Fibroblast of villous mesenchyme (primary cell): ENCODE results near the gene TRAF2. TPM values are rescaled to one million over a fixed set of nuclear protein-coding genes. Genes with fewer than 3 reads are reported as not detected.

Experiments
- DNase-seq: peaks from one replicate; pipeline ENCODE4 v3.0.0-alpha.2; 2010; ENCODE audit warnings: low read depth
- H3K4me3 ChIP-seq: 2 replicates; pipeline ENCODE4 v1.5.1; 2011; ENCODE audit warnings: low read depth, mild to moderate bottlenecking, low read length
- CTCF ChIP-seq: IDR thresholded peaks from 2 replicates; pipeline ENCODE4 v1.5.1; 2012; ENCODE audit warnings: low read depth, mild to moderate bottlenecking, low read length; ENCODE audit not compliant: insufficient read depth
- total RNA-seq: library from RNA; depleted of rRNA; stranded (reverse); fragments of >200 nt; gene quantifications from 2 replicates; pipeline ENCODE4 v1.2.3, GENCODE V29; 2012

Gene TRAF2
- total RNA-seq, 1 donor = 16.8 TPM

DNA sequence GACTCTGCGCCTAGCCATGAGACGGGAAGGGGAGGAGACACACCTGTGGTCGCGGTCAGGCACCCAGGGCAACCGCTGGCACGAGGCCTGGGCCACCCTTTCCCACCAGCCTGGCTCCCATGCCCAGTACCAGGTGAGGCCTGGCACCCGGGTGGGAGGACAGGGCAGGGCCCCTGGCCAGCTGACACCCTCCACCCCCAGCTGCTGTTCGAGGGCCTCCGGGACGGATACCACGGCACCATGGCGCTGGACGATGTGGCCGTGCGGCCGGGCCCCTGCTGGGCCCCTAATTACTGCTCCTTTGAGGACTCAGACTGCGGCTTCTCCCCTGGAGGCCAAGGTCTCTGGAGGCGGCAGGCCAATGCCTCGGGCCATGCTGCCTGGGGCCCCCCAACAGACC lies 29.1 kb upstream of the TRAF2 start:
- no peak for DNase-seq
- H3K4me3 ChIP-seq = no peak overlapping the region
- TF ChIP-seq CTCF = no peak

- TF ChIP-seq CTCF = no peak
- no peak for DNase-seq
- no peak overlapping the region for H3K4me3 ChIP-seq
Measured at GRCh38 chr9:136857581-136858412, 28.5 kb upstream of the TRAF2 start.

GRCh38 chr9:136858452-136858843 lies 27.9 kb upstream of the TRAF2 start:
- DNase-seq = no peak
- H3K4me3 ChIP-seq = no peak overlapping the region
- no peak for TF ChIP-seq CTCF

DNA sequence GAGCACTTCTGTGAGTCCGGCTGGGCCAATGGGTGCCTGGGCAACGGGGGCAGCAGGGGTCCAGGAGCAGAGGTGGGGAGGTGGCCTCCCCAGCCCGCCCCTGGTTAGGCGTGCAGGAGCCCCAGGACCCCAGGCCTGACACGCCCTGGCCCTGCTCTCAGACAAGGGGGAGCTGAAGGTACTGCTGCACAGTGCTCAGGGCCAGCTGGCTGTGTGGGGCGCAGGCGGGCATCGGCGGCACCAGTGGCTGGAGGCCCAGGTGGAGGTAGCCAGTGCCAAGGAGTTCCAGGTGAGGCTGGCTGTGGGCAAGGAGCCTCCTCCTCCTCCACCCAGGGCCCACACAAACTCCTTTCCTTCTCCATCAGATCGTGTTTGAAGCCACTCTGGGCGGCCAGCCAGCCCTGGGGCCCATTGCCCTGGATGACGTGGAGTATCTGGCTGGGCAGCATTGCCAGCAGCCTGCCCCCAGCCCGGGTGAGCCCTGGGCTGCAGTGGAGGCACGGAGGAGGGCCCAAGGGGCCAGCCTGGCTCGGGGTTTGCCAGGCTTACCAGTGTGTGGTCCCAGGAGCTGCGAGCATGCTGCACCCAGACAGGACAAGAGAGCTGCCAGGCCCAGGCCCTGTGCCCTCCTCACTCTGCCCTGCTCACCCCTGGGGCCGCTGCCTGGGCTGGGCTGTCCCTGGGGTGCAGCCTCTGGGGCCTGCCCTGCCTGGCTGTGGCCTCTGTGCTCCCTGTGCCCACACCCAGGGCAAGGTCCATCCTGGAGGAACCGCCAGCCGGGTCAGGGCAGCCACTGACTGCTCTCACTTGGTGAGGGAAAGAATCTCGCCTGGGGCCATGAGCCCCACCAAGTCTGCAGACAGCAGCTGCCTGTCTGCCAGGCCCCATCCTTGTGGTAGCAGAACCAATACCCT lies 27.2 kb upstream of the TRAF2 start:
- TF ChIP-seq CTCF = no peak
- peak; percentile 37 for DNase-seq
- H3K4me3 ChIP-seq = no peak overlapping the region

DNA sequence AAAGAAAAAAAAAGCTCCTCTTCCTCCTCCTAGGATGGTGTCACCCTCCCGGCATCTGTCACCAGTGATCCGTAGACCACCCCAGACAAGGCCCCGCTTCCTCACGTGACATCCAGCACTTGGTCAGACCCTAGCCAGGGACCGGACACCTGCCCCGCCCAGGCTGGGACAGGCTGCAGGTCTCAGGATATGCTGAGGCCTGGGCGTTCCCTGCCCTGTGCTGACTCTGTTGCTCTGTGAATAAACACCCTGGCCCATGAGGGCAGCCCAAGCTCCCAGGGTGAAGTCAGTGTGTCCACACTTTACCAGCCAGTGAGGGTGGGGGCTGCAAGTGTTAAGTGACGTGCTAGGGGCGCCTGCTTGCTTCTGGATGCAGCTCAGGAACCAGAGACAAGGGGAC lies 25.8 kb upstream of the TRAF2 start:
- TF ChIP-seq CTCF = no peak
- no peak overlapping the region for H3K4me3 ChIP-seq
- no peak for DNase-seq

DNA sequence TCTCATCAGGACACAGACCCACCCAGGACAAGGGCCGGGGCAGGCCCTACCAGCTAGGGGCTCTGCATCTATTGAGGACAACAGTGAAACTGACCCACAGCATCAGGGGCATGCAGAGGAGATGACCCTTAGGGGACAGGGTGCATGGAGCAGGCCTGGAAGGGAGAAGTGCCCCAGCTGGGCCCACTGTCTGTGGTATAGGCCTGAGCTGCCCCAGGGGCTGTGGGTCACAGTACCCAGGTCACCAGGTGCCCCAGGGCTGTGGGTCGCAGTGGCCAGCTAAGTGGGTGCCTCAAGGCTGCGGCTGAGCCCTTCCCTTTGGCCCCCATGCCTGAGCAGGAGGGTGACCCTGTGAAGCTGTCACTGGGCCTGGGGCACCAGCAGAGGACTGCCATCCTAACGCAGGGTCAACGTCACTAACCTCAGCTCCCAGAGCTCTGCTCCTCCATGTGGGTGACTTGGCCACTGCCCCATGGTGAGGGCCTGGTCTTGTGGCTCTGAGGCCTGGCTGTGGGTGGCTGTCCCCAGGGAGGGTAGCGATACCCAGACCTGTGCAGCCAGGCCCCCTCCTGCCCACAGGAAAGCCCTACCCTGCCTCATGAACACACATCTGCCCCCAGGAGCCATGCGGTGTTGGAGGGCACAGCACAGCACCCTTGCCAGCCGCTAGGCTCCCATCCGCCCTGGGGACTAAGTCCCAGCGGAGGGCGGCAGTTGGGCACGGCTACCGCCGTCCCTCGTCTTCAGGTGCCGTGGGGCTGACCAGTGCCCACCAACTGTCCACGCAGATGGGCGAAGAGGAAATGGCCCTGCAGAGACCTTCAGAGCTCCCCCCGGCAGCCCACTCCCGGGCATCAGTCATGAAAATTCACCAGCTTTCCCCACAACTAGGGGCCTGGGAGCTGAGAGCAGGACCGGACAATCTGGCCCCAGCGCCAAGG lies 25.1 kb upstream of the TRAF2 start:
- no peak overlapping the region for H3K4me3 ChIP-seq
- no peak for TF ChIP-seq CTCF
- DNase-seq = no peak
